ENCODE results near the gene LYST.

LYST gene

DNA sequence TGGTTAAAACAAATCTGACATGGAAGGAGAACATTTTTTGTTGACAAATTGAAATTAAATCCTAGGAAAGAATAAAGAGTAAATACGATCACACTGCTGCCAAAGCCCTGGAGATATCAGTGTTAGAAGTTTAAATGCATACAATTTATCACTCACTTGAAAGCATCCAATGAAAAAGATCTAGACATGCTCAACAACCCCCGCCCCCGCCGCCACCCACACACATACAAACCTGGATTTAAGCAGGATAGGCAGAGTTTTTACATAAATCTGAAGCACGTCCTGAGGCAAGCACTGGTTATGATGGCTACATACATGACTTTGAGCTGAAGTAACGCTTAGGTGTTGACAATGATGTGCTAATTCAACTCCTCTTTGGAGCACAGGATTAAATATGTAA is 58.5 kb downstream of the LYST start:
- no peak overlapping the region for H3K4me3 ChIP-seq (replicated peaks; ENCODE audit: insufficient read depth, low read length)
- H3K27me3 ChIP-seq (ENCODE audit: insufficient read depth, poor library complexity, severe bottlenecking) = no peaks in the 10 kb centered on the region
- DNase-seq (ENCODE audit: low read depth in 1 of 2, low spot score in 1 of 2) = no peak
- TF ChIP-seq, protein P1, sequence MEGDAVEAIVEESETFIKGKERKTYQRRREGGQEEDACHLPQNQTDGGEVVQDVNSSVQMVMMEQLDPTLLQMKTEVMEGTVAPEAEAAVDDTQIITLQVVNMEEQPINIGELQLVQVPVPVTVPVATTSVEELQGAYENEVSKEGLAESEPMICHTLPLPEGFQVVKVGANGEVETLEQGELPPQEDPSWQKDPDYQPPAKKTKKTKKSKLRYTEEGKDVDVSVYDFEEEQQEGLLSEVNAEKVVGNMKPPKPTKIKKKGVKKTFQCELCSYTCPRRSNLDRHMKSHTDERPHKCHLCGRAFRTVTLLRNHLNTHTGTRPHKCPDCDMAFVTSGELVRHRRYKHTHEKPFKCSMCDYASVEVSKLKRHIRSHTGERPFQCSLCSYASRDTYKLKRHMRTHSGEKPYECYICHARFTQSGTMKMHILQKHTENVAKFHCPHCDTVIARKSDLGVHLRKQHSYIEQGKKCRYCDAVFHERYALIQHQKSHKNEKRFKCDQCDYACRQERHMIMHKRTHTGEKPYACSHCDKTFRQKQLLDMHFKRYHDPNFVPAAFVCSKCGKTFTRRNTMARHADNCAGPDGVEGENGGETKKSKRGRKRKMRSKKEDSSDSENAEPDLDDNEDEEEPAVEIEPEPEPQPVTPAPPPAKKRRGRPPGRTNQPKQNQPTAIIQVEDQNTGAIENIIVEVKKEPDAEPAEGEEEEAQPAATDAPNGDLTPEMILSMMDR (IDR thresholded peaks at IDR 0.05; ENCODE audit: insufficient read depth, low read length) = no peak
- TF ChIP-seq, protein P2, sequence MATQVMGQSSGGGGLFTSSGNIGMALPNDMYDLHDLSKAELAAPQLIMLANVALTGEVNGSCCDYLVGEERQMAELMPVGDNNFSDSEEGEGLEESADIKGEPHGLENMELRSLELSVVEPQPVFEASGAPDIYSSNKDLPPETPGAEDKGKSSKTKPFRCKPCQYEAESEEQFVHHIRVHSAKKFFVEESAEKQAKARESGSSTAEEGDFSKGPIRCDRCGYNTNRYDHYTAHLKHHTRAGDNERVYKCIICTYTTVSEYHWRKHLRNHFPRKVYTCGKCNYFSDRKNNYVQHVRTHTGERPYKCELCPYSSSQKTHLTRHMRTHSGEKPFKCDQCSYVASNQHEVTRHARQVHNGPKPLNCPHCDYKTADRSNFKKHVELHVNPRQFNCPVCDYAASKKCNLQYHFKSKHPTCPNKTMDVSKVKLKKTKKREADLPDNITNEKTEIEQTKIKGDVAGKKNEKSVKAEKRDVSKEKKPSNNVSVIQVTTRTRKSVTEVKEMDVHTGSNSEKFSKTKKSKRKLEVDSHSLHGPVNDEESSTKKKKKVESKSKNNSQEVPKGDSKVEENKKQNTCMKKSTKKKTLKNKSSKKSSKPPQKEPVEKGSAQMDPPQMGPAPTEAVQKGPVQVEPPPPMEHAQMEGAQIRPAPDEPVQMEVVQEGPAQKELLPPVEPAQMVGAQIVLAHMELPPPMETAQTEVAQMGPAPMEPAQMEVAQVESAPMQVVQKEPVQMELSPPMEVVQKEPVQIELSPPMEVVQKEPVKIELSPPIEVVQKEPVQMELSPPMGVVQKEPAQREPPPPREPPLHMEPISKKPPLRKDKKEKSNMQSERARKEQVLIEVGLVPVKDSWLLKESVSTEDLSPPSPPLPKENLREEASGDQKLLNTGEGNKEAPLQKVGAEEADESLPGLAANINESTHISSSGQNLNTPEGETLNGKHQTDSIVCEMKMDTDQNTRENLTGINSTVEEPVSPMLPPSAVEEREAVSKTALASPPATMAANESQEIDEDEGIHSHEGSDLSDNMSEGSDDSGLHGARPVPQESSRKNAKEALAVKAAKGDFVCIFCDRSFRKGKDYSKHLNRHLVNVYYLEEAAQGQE (IDR thresholded peaks at IDR 0.05; ENCODE audit: insufficient replicate concordance, low read depth) = no peak
- TF ChIP-seq POLR2AphosphoS5 (IDR thresholded peaks at IDR 0.05; ENCODE audit: low read depth) (no peak), GABPA (IDR thresholded peaks at IDR 0.05; ENCODE audit: low read depth) (no peak), SPI1 (IDR thresholded peaks at IDR 0.05; ENCODE audit: borderline replicate concordance, low read depth) (no peak)
- H3K27ac ChIP-seq (replicated peaks) = no peak overlapping the region

DNA sequence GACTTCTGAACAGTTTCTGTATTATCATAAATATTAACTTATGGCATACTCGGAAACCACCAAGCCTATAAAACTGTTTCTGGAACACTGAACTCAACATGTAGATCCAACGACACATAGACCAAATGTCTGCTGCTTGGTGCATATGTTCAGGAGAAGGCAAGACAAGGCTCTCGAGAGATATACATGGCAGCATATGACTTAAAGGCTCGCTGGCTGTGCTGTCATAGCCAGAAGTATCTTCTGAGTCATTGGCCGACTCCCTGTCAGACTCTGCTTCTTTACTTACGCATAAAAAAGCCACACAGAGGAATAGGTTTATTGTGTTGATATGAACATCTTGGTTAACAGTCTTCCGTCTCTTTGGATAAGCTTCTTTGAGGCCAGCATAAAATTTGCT is 60.6 kb downstream of the LYST start:
- Histone ChIP-seq H3K27me3 (ENCODE audit: insufficient read depth, poor library complexity, severe bottlenecking) (no peaks in the 10 kb centered on the region), H3K27ac (replicated peaks) (no peak overlapping the region), H3K4me3 (replicated peaks; ENCODE audit: insufficient read depth, low read length) (no peak overlapping the region)
- no peak for TF ChIP-seq POLR2AphosphoS5 (IDR thresholded peaks at IDR 0.05; ENCODE audit: low read depth)
- DNase-seq (ENCODE audit: low read depth in 1 of 2, low spot score in 1 of 2) = no peak

DNA sequence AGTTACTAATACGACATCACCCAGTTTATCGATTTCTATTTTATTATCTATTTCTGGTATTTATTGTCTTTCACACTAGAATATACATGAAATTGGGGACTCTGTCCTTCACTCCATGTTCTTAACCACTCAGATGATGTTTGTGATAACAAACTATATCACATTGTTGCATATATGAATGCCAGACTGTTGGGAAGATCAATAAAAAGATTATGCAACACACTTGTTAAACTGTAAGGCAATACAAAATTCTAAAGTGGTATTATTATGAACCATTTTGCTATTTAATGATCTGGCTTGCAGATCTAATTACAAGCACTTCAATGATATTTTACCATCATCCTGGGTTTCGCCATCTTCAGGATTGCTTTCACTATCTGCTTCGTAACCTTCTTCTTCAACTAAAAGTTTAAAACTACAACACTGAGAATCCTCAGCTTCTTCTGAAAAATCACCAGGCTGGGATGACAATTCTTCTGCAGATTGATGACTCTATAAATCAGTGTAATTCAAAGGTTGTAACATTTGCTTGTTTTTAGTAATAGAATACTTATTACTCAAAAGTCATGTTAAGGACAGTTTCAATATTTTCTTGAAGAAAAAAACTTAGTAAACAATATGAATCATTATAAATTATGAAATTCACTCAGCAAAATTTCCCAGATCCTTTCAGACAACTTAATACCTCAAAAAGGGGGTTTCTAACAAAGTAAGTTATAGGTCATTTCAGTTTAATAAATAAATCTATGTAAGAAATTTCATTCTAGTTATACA is 63.9 kb downstream of the LYST start:
- Histone ChIP-seq H3K27ac (replicated peaks) (no peak overlapping the region), H3K4me3 (replicated peaks; ENCODE audit: insufficient read depth, low read length) (no peak overlapping the region), H3K27me3 (ENCODE audit: insufficient read depth, poor library complexity, severe bottlenecking) (no peaks in the 10 kb centered on the region)
- no peak for DNase-seq (ENCODE audit: low read depth in 1 of 2, low spot score in 1 of 2)
- TF ChIP-seq, protein P1 (IDR thresholded peaks at IDR 0.05; ENCODE audit: insufficient read depth, low read length) = no peak
- TF ChIP-seq, protein P2 (IDR thresholded peaks at IDR 0.05; ENCODE audit: insufficient replicate concordance, low read depth) = no peak
- TF ChIP-seq POLR2AphosphoS5 (IDR thresholded peaks at IDR 0.05; ENCODE audit: low read depth) (no peak), SPI1 (IDR thresholded peaks at IDR 0.05; ENCODE audit: borderline replicate concordance, low read depth) (no peak), GABPA (IDR thresholded peaks at IDR 0.05; ENCODE audit: low read depth) (no peak)

DNA sequence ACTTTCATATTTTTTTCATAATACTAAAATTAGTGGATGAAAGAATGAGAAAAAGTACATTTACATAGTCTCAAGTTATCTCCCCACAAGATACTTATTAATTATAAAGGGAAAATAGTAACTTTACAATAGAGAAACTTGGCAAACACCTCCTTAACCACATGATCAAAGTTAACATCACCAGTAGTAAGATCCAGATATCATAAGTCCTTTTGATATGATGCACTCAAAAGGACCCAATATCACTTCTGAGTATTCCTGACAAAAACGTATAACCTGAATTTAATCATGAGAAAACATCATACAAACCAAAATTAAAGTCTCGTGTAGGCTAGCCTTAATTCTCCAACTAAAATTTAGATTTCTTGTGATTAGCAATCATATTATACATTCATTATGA is 67.4 kb downstream of the LYST start:
- TF ChIP-seq, protein P2 (IDR thresholded peaks at IDR 0.05; ENCODE audit: insufficient replicate concordance, low read depth) = no peak
- TF ChIP-seq POLR2AphosphoS5 (IDR thresholded peaks at IDR 0.05; ENCODE audit: low read depth) (no peak), GABPA (IDR thresholded peaks at IDR 0.05; ENCODE audit: low read depth) (no peak), SPI1 (IDR thresholded peaks at IDR 0.05; ENCODE audit: borderline replicate concordance, low read depth) (no peak)
- TF ChIP-seq, protein P1 (IDR thresholded peaks at IDR 0.05; ENCODE audit: insufficient read depth, low read length) = no peak

More for the DNA sequence above, 67.4 kb downstream of the LYST start:
- Histone ChIP-seq H3K4me3 (replicated peaks; ENCODE audit: insufficient read depth, low read length) (no peak overlapping the region), H3K27ac (replicated peaks) (no peak overlapping the region), H3K27me3 (ENCODE audit: insufficient read depth, poor library complexity, severe bottlenecking) (no peaks in the 10 kb centered on the region)
- DNase-seq (ENCODE audit: low read depth in 1 of 2, low spot score in 1 of 2) = no peak
